ENCODE data around the gene ATP10A. TPM values are rescaled to one million over a fixed set of nuclear protein-coding genes. Genes with fewer than 3 reads are reported as not detected.

The ATP10A gene
- total and polyA plus RNA-seq, 2 of the 8 experiments (the other 6 are each of a cell fraction or from before 2014, with no cell fraction given): 2.0 to 2.8 TPM

- POLR2A ChIA-PET (ENCODE audit: partially characterized antibody): interaction anchor here (0.7 kb wide), 1 partner anchor 279 kb away, joined by 3 read pairs; no protein-coding TSS in a partner anchor
- peak in 1 of 2 experiments; percentile 15 for DNase-seq (ENCODE audit: low read depth in 1 of 2, low spot score in 2 of 2)
- no peak overlapping the region for H3K4ac ChIP-seq (replicated peaks; ENCODE audit: insufficient read length, low read depth, low read length)
- H4K5ac ChIP-seq (ENCODE audit: insufficient read length, low read depth, low read length): no peak overlapping the region
- H2AK5ac ChIP-seq (ENCODE audit: low read depth, low read length): no peak overlapping the region
- no peak overlapping the region for H4K91ac ChIP-seq (replicated peaks; ENCODE audit: insufficient read length, low read length)
- H2BK12ac ChIP-seq (ENCODE audit: low read depth, low read length): no peak overlapping the region
- no peak overlapping the region for H2BK5ac ChIP-seq (ENCODE audit: low read depth, low read length)
- H3K9ac ChIP-seq (replicated peaks in 1 of 4; ENCODE audit: extremely low read depth in 1 of 4, low read depth in 3 of 4, low read length in 3 of 4): no peak overlapping the region
- H3K79me1 ChIP-seq (ENCODE audit: low read depth, low read length): no peaks in the 10 kb centered on the region
- no peaks in the 10 kb centered on the region for H3K27me3 ChIP-seq (replicated peaks in 1 of 4; ENCODE audit: control insufficient read depth in 3 of 4, extremely low read depth in 1 of 4, insufficient read depth in 3 of 4, low read length in 3 of 4)
- no peak overlapping the region for H3K4me2 ChIP-seq (ENCODE audit: insufficient read depth in 1 of 2, low read depth in 2 of 2, low read length in 2 of 2)
- peak; percentile 84 for FAIRE-seq
- no peaks in the 10 kb centered on the region for H3K4me1 ChIP-seq (replicated peaks in 1 of 4; ENCODE audit: control insufficient read depth in 3 of 4, insufficient read depth in 4 of 4, low read length in 3 of 4)
- no peak overlapping the region for H3K18ac ChIP-seq (ENCODE audit: extremely low read depth, low read length)
- H3K27ac ChIP-seq (ENCODE audit: low read depth, low read length): no peak overlapping the region
- no peak overlapping the region for H2BK120ac ChIP-seq (replicated peaks; ENCODE audit: low read depth, low read length)
- H3K4me3 ChIP-seq (ENCODE audit: extremely low read depth in 1 of 4, insufficient read depth in 2 of 4, low read depth in 3 of 4, low read length in 4 of 4): no peak overlapping the region
- H3K14ac ChIP-seq (ENCODE audit: insufficient read length): no peak overlapping the region
- no peak overlapping the region for H3K23ac ChIP-seq (ENCODE audit: insufficient read length)
- H3K36me3 ChIP-seq (ENCODE audit: control insufficient read depth in 2 of 4, insufficient read depth in 4 of 4, low read length in 3 of 4): no peaks in the 10 kb centered on the region
- H2BK20ac ChIP-seq (ENCODE audit: low read length): no peak overlapping the region
- 90% methylated on average over 7 of the region's 7 CpGs; no CpG with 5 or more reads in 1 of the 2 experiments for WGBS, 2 experiments (ENCODE audit: extremely low coverage in 1 of 2, insufficient coverage in 1 of 2, insufficient read length in 1 of 2, insufficient replicate concordance in 2 of 2, low coverage in 1 of 2, low lambda C conversion rate in 2 of 2, missing lambda C conversion rate in 1 of 2)
- TF ChIP-seq RAD21 (IDR thresholded peaks at IDR 0.05 in 1 of 2, conservative IDR thresholded peaks at IDR 0.05 in 1 of 2; ENCODE audit: low read depth in 2 of 2, low read length in 2 of 2): peak; percentile 68 to 72
- no peak for TF ChIP-seq YY1 (IDR thresholded peaks at IDR 0.05; ENCODE audit: low read depth, low read length)
- TF ChIP-seq KDM5A (IDR thresholded peaks at IDR 0.05; ENCODE audit: low read length): no peak
- TF ChIP-seq CTCF (IDR thresholded peaks at IDR 0.05; ENCODE audit: control extremely low read depth in 1 of 3, insufficient read depth in 1 of 3, low read depth in 1 of 3, low read length in 3 of 3): peak; percentile 51 to 66 (median 54); a peak in 3 of 4 replicates
- TF ChIP-seq HDAC2 (IDR thresholded peaks at IDR 0.05; ENCODE audit: borderline replicate concordance in 1 of 2, low read depth in 2 of 2, low read length in 2 of 2): no peak
- H3K56ac ChIP-seq (replicated peaks; ENCODE audit: insufficient read length, low read depth, low read length): no peak overlapping the region
- H4K8ac ChIP-seq (ENCODE audit: extremely low read depth, insufficient read depth, low read length): no peak overlapping the region
- no peaks in the 10 kb centered on the region for H3K23me2 ChIP-seq (ENCODE audit: low read depth, low read length)
- H3K9me3 ChIP-seq (ENCODE audit: insufficient read depth in 2 of 2, low read depth in 1 of 2, low read length in 1 of 2): no peaks in the 10 kb centered on the region
- no peak overlapping the region for H2AFZ ChIP-seq (ENCODE audit: low read length)
- CTCF ChIA-PET (ENCODE audit: partially characterized antibody): interaction anchor here (0.6 to 1.4 kb wide), 5 partner anchors 26 to 208 kb away, joined by 3 read pairs; no protein-coding TSS in a partner anchor
- no peak overlapping the region for H2BK15ac ChIP-seq (ENCODE audit: low read length)
- H4K20me1 ChIP-seq (replicated peaks in 1 of 2; ENCODE audit: control insufficient read depth in 1 of 2, insufficient read depth in 2 of 2, low read length in 2 of 2): no peaks in the 10 kb centered on the region
- H3K79me2 ChIP-seq (ENCODE audit: control insufficient read depth in 1 of 2, insufficient read depth in 2 of 2, low read length in 2 of 2): no peaks in the 10 kb centered on the region
These were observed 123.4 kb downstream of the ATP10A start for GRCh38 chr15:25739687-25740121.

All from H1 (cell line).